Neural cell (in vitro differentiated cells): ENCODE data around the gene FGFR1OP2.

Experiments used
- CTCF ChIP-seq: fragments of 450-650 bp; IDR thresholded peaks from 2 replicates; pipeline ENCODE4 v1.5.1; 2014; ENCODE audit warnings: antibody characterized with exemption, mild to moderate bottlenecking, moderate library complexity; ENCODE audit not compliant: poor library complexity, severe bottlenecking
- EP300 ChIP-seq: fragments of 450-650 bp; conservative IDR thresholded peaks from 2 replicates; pipeline ENCODE4 v1.6.1; 2014; ENCODE audit warnings: antibody characterized with exemption, mild to moderate bottlenecking, moderate library complexity; ENCODE audit not compliant: poor library complexity, severe bottlenecking
- TAF1 ChIP-seq: IDR thresholded peaks from 2 replicates; pipeline ENCODE4 v1.6.1; 2012; ENCODE audit warnings: low read depth

GRCh38 chr12:26997003-26997402 is 58.7 kb downstream of the FGFR1OP2 start:
- TF ChIP-seq EP300 (no peak), CTCF (no peak), TAF1 (no peak)
